Right kidney (tissue), 1 donor: ENCODE measurements around the gene ANTXR1.

Experiments used
- DNase-seq: peaks from one replicate; pipeline ENCODE4 v3.0.0-alpha.2; 2016

ANTXR1 gene

DNA sequence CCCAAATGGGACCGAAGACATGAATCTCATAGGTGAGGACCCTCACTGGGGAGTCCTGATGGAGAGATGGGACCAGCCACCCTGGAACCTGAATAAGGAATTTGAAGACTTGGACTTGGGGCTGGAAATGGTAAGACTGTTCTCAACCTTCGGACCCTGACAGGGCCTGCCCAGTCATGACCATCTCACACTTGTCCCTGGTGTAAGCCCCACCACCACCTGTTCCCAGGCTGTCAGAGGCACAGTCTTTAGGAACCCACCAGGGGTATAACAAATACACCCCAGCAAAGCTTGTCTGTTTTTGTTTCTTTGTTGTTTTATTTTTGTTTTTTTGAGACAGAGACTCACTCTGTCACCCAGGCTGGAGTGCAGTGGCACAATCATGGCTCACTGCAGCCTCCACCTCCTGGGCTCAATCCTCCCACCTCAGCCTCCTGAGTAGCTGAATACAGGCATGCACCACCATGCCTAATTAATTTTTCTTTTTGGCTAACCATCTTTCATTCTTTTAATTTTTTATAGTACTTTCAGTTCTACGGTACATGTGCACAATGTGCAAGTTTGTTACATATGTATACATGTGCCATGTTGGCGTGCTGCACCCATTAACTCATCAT is 267.9 kb downstream of the ANTXR1 start:
- no peak for DNase-seq

DNA sequence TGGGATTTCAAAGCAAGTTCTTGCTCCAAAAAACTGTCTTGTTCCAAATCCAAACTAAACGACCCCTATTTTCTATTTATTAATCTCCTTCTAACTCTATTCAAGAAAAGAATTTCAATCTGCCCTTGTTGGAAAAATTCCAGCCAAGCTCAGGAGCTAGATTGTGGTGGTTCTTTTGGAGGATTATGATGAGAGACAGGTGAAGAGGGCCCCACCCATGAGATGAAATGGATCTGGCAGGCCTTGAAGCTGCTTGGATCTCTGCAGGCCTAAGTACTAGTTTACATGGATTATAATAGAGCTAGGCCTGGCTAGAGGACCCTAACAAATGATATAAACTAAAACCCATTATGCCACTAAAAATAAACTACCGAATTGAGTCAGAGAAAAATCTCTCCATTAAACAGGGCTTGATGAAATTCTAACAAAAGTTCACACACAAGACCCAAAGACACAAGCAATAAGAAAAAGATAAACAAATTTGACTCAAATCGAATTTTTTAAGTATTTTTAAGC is 272.5 kb downstream of the ANTXR1 start:
- DNase-seq, result no peak

DNA sequence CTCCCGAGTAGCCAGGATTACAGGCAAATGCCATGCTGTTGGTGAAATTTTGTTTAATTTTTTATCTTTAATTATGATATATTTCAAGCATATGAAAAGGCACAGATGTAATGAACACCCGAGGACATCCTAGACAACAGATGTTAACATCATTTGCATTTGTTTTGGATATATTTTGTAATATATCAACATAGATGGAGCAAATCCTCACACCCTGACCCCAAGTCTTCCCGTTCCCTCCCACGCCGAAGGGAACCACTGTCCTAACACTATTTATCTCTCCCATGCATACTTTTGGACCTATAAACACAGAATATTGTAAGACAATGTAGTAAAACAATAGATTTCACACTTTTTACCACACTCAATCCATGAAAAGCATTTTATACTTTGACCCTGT is 274.6 kb downstream of the ANTXR1 start:
- no peak for DNase-seq

DNA sequence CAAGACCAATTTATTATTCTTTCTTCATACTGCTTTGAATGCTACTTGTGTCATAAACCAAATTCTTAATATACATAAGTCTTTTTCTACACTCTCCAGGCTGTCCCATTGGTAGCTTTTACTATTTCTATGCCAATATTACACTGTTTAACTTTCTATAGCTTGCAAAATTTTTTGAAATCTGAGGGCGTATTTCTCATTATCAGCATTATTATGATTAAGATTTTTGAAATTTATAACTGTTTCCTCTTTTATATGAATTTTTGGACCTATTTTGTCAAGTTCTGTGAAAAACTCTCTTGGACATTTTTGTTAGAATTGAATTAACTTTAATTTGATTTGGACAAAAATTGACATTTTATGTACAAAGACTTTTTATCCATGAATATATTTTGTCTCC is 275.4 kb downstream of the ANTXR1 start:
- DNase-seq, result no peak

DNA sequence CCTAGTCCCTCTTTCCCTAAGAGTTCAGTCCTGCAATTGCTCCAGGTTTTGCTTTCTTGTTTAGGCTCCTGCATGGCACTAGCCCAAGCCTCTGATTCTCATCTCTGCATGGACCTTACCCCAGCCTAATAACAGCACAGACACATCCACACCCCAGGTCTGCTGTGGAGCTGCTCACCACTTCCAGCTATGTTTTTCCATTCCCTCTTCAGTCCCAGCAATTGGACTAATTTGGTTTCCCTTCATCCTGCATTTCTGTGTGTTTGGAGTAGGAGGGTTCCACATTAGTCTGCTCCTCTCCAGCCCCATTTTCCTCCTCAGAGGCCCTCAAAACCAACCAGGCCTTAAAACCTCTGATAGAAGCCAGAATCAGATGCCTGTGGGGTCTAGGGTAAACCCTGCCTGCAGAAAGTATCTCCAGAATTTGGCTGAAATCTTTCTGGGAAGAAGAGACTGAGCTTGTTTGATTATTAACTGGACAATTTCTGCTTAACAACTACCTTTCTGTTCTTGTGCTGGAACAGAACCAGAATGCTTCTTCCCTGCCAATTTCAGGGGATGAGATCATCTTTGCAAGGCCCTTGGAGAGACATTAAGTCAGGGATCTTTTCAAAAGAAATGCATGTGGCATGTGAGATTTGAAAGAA is 278.1 kb downstream of the ANTXR1 start:
- no peak for DNase-seq

DNA sequence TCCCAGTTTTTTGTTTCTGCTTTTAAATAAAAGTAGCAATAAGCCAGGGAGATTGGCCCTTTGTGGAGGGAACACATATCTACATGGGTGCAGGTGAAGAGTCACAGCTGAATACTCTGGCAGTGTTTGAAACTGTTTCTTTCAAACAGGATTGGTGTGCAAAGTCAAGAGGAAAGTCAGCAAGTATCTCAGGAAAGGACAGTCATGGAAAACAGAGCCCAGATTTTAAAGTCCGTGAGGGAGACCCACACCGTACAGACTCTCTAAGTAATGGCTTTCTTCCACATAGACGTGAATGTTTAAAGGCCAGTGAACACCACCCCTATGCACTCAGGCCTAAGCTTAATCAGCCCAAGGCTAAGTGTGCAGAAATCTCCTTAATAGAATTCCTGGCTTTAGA is 278.7 kb downstream of the ANTXR1 start:
- no peak for DNase-seq

DNA sequence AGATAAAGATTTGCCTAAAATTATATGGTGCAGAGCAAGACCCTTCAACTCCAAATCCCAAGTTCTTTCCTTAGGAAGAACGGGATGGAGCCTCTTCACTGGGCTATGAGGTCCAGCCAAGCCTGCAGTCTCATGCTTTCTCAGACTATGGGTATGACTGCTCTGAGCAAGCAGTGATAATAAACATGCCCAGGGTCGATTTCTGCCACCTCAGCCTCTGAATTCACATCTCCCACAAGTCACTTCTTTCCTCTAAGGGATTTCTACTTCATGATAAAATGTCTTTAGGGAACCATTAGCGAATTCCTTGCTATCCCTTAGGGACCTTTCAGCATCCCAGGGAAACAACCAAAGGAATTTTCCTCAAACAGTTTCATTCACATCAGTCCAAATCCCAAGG is 279.3 kb downstream of the ANTXR1 start:
- no peak for DNase-seq

DNA sequence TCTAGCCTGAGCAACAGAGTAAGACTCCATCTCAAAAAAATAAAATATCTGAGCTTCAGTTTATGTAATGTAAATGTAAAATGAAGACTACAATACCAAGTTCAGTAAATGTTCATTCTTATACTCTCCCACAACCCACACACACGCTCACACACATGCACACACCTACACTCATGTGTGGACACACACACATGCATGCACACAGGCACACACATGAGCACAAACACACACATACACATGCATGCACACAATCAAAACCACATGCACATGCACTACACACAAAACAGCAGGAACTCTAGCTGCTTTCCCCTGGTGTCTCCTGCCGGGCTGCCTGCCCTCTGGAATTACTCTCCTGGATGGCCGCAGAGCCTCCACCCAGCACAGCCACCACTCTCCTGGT is 283.4 kb downstream of the ANTXR1 start:
- DNase-seq, result no peak

DNA sequence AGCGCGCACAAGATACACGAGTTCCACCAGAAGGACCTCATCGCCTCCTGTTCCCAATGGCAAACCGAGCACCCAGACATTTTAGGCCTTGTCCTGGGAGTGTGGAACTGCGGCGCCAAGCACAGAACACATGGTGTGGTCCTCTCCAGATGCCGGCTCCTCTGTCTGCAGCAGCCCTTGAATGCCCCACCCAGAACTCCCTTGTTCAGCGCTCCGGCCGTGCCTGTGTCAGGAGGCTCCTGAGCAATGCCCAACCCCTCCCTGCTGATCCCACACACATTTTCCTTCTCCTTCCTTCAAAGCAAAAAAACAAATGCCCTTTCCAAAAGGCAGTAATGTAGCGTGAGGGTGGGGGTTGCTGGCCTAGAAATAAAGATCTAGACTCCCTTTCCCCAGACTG is 284.2 kb downstream of the ANTXR1 start:
- no peak for DNase-seq

DNA sequence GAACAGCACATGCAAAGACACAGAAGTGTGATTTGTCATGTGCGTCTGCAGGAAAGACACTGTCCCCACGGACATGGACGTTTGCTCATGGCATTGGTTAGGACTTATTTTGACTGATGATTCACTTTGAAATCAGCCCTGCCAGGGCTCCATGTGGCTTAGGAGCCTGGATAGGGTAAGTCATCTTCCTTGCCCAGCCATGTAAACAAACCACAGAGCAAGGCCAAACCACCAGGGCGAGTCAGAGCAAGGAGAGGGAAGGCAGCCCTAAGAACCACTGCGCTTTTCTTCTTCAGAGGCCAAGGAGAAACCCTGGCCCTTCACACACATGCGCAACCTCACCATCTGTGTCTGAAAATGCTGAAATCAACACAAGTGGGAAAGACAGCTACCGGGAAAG is 285.3 kb downstream of the ANTXR1 start:
- DNase-seq, result no peak

DNA sequence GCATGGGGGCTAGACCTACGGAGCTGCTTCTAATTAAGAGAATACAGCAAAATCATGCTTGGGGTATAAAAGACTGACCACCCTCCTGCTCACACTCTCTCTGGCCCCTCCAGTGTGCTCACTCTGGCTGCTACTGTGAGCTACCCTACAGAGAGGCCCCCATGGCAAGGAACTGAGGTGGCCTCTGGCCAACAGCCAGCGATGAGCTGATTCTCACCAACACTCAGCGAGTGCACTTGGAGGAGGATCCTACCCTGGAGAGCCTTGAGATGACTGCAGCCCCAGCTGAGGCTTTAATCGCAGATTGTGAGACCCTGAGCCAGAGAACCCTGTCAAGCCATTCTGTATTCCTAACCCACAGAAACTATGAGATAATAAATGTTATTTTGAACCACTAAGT is 285.9 kb downstream of the ANTXR1 start:
- no peak for DNase-seq
